ENCODE measurements around the gene CNTLN. TPM values are rescaled to one million over a fixed set of nuclear protein-coding genes. Genes with fewer than 3 reads are reported as not detected.

CNTLN gene
- total and polyA plus RNA-seq, 2 of the 13 experiments (the other 11 are each of a cell fraction or from before 2014, with no cell fraction given): 1.5 to 5.7 TPM

- TF ChIP-seq POGK (CRISPR knock-in tag; conservative IDR thresholded peaks at IDR 0.05): peak; percentile 85
- peak; percentile 40; the same call in 1 of the 2 replicates for TF ChIP-seq MYPOP (CRISPR knock-in tag; IDR thresholded peaks at IDR 0.05)
- TF ChIP-seq ZNF746 (CRISPR knock-in tag; IDR thresholded peaks at IDR 0.05): no peak
- peak; percentile 59; the same call in 1 of the 2 replicates for TF ChIP-seq TARDBP (CRISPR knock-in tag; IDR thresholded peaks at IDR 0.05)
- peak; percentile 54; the same call in 1 of the 2 replicates for TF ChIP-seq ZNF546 (CRISPR knock-in tag; conservative IDR thresholded peaks at IDR 0.05)
- no peak for TF ChIP-seq ZNF629 (CRISPR knock-in tag; conservative IDR thresholded peaks at IDR 0.05)
- peak; percentile 77 for TF ChIP-seq RNF2 (conservative IDR thresholded peaks at IDR 0.05; ENCODE audit: low read depth)
- TF ChIP-seq KAT8 (CRISPR knock-in tag; IDR thresholded peaks at IDR 0.05): peak; percentile 27; the same call in 1 of the 2 replicates
- TF ChIP-seq ZNF124 (CRISPR knock-in tag; IDR thresholded peaks at IDR 0.05): no peak
- 0 out of 2 replicates have a peak, but pooled peaks have one; percentile 65 for TF ChIP-seq ZNF446 (CRISPR knock-in tag; IDR thresholded peaks at IDR 0.05)
- TF ChIP-seq HNRNPL (IDR thresholded peaks at IDR 0.05; ENCODE audit: low read depth, low read length): no peak
- TF ChIP-seq ZNF331 (CRISPR knock-in tag; IDR thresholded peaks at IDR 0.05): 0 out of 2 replicates have a peak, but pooled peaks have one; percentile 32
- TF ChIP-seq ZMYM2 (CRISPR knock-in tag; IDR thresholded peaks at IDR 0.05): peak; percentile 70; the same call in 1 of the 2 replicates
- TF ChIP-seq IRX3 (CRISPR knock-in tag; IDR thresholded peaks at IDR 0.05; ENCODE audit: borderline replicate concordance, low read depth): peak; percentile 85; the same call in 1 of the 2 replicates
- TF ChIP-seq JUNB (CRISPR knock-in tag; IDR thresholded peaks at IDR 0.05; ENCODE audit: borderline replicate concordance): no peak
- no peak for TF ChIP-seq ETS1 (CRISPR knock-in tag; IDR thresholded peaks at IDR 0.05)
- peak; percentile 36; the same call in 1 of the 2 replicates for TF ChIP-seq ZBTB38 (CRISPR knock-in tag; IDR thresholded peaks at IDR 0.05)
- TF ChIP-seq ZMAT3 (CRISPR knock-in tag; conservative IDR thresholded peaks at IDR 0.05): peak; percentile 51; the same call in 1 of the 2 replicates
- peak; percentile 99 for TF ChIP-seq ZNF687 (CRISPR knock-in tag; IDR thresholded peaks at IDR 0.05)
- peak; percentile 21; the same call in 1 of the 2 replicates for TF ChIP-seq ZBTB20 (CRISPR knock-in tag; IDR thresholded peaks at IDR 0.05; ENCODE audit: borderline replicate concordance, low read depth)
- TF ChIP-seq SMYD3 (CRISPR knock-in tag; IDR thresholded peaks at IDR 0.05): 0 out of 2 replicates have a peak, but pooled peaks have one; percentile 47
These were observed at the start of gene CNTLN (continued) for GRCh38 chr9:17134396-17135294.
